Right lobe of liver (tissue), 6 donors: Measurements from ENCODE around the gene POGLUT2. TPM values are rescaled to one million over a fixed set of nuclear protein-coding genes. Genes with fewer than 3 reads are reported as not detected.

ENCODE experiments used
- ATAC-seq, 4 donors: fragments of 200-7000 bp; cut with Tn5 transposase; one replicate each; pipeline ENCODE4 v1.9.1; 2020; ENCODE audit warnings: mild to moderate bottlenecking in 4 of 4, moderate library complexity in 4 of 4
- DNase-seq, 3 donors: peaks; one replicate each; pipeline ENCODE4 v3.0.0-alpha.2; 2020
- H3K27ac ChIP-seq, 3 donors: fragments of 200-600 bp; one replicate each; pipeline ENCODE4 v1.8.0; 2022
- H3K27me3 ChIP-seq, 2 donors: fragments of 200-600 bp; one replicate each; pipeline ENCODE4 v1.8.0; 2022
- H3K36me3 ChIP-seq, 4 donors: fragments of 200-600 bp; sonication (generic) in 1 of 4; one replicate each; pipeline versions ENCODE4 v1.5.1 to v1.8.0; 2017 to 2022; ENCODE audit warnings: control low read depth in 1 of 4
- H3K4me1 ChIP-seq, 4 donors: fragments of 200-600 bp; sonication (generic) in 1 of 4; one replicate each; pipeline versions ENCODE4 v1.5.1 to v1.8.0; 2017 to 2022; ENCODE audit warnings: control low read depth in 1 of 4
- H3K4me3 ChIP-seq, 3 donors: fragments of 200-600 bp; one replicate each; pipeline ENCODE4 v1.8.0; 2022
- H3K9me3 ChIP-seq, 4 donors: fragments of 200-600 bp; sonication (generic) in 1 of 4; one replicate each; pipeline versions ENCODE4 v1.5.1 to v1.8.0; 2017 to 2022; ENCODE audit warnings: control low read depth in 1 of 4
- POLR2A ChIP-seq: fragments of 450-650 bp; IDR thresholded peaks from one replicate; pipeline ENCODE4 v1.6.1; 2017; ENCODE audit warnings: antibody characterized with exemption, mild to moderate bottlenecking
- WGBS: methylation state at CpG from one replicate; pipeline ENCODE4 v1.1.6; 2018; ENCODE audit warnings: low coverage, low lambda C conversion rate; ENCODE audit not compliant: insufficient coverage; ENCODE audit errors: missing lambda C conversion rate; 5-methylcytosine and 5-hydroxymethylcytosine counted together
- intact Hi-C, 2 donors: fragments of 100-400 bp; cut with DNase I; formaldehyde crosslinking; loops; one replicate each; pipeline versions ENCODE4 v1.11.2 to v1.14.1; 2022
- long read RNA-seq: library from polyadenylated mRNA; unstranded; transcript quantifications from one replicate; pipeline ENCODE4 v2.0.0, GENCODE V29; 2019
- total RNA-seq, 6 experiments: library from RNA; depleted of rRNA in 2 of 6; stranded (reverse); fragments of >200 nt in 2 of 6; fragmentation: NEBNext Ultra II Directional in 3 of 6; extraction: Animal tissue kit (Norgen Biotek cat#: 25700) in 3 of 6; gene quantifications; one replicate each; pipeline versions ENCODE4 v1.1.0 to v1.2.4, GENCODE V29; 2016 to 2023
- TF ChIP-seq, protein P1 (sequence below), 4 donors: fragments of 200-600 bp in 3 of 4; fragments of 450-650 bp in 1 of 4; IDR thresholded peaks; one replicate each; pipeline versions ENCODE4 v1.5.1 to v1.8.0; 2016 to 2022; ENCODE audit warnings: antibody characterized with exemption in 4 of 4, mild to moderate bottlenecking in 2 of 4
- donor health status: DM: no; HTN: yes; CAD: no.
- donor health status: DM: no; HTN: no; CAD: no.
- donor health status: DM: no; HTN: no; CAD: no.
- donor health status: DM: no; HTN: yes; CAD: no.
- donor health status: DM: no; HTN: yes; CAD: no.

The POGLUT2 gene
- total RNA-seq: 1 to 10 TPM; 3.8 to 7.7 (median 5.3) TPM
- long read RNA-seq: 0 reads

DNA sequence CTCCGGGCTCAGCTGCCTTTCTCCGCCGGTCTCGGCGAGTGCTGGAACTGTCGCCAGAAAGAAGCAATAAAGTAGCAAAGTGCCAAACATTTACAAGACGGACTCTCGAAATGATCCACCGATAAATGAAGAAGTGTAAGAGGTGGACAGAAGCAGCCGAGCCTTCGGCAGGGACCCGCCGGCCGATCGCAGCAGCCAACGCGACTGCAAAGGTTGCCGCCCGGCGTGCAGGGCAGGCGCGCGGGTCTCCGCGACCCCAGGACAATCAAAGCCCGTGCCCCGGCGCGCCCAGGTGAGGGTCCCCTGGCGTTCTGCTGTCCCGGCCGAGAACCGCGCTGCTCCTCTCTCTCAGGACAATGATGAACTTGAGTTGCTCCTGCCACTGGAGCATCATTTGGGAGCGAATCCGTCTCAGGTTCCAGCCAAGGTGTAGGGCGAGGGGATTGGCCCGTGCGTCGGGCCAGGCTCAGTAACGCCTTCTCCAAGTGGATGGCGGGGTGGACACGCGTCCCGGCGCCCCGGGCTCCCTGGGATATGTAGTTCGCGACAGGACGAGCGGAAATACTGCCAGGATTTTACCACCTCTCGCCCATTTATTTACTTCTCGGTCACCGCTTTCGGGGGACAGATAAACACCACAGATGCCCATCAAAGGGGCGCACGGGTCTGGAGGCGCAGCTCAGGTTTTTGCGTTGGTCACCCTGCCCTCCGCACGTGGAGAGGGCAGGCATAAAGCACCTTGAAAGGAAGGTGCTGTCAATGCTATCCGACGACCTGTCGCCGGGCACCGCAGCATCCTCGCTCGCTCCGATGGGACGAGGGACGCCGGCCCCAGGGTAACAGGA is at the start of gene POGLUT2, which contains the start of gene BIVM:
TSS of gene POGLUT2 (minus strand) at position 396 of the 845 bp plus-strand sequence. CDS start at position 90, 306 bp downstream.
TSS of gene BIVM (plus strand) at position 539 of the 845 bp plus-strand sequence. CDS start 8,149 bp downstream, outside the sequence.
- peak within 1 kb of the TSS; percentile 80 to 88 (median 85) for H3K4me3 ChIP-seq
- no peaks in the 10 kb centered on the region for H3K27me3 ChIP-seq
- peak; percentile 88 to 95 (median 92) for ATAC-seq
- peak; percentile 93 to 96 (median 95) for DNase-seq
- no peaks in the 10 kb centered on the region for H3K9me3 ChIP-seq
- intact Hi-C loops: no loop called here
- H3K4me1 ChIP-seq: peaks cover 0 to 8% (median 2%) of the 10 kb centered on the region in 4 donors
- H3K27ac ChIP-seq: peak within 1 kb of the TSS; percentile 71 to 92 (median 89)
- no peaks in the 10 kb centered on the region for H3K36me3 ChIP-seq
- peak; percentile 69 for TF ChIP-seq POLR2A
- TF ChIP-seq, protein P1, sequence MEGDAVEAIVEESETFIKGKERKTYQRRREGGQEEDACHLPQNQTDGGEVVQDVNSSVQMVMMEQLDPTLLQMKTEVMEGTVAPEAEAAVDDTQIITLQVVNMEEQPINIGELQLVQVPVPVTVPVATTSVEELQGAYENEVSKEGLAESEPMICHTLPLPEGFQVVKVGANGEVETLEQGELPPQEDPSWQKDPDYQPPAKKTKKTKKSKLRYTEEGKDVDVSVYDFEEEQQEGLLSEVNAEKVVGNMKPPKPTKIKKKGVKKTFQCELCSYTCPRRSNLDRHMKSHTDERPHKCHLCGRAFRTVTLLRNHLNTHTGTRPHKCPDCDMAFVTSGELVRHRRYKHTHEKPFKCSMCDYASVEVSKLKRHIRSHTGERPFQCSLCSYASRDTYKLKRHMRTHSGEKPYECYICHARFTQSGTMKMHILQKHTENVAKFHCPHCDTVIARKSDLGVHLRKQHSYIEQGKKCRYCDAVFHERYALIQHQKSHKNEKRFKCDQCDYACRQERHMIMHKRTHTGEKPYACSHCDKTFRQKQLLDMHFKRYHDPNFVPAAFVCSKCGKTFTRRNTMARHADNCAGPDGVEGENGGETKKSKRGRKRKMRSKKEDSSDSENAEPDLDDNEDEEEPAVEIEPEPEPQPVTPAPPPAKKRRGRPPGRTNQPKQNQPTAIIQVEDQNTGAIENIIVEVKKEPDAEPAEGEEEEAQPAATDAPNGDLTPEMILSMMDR (IDR thresholded peaks at IDR 0.05): no peak
- WGBS: 0% methylated on average over 19 of the region's 72 CpGs

GRCh38 chr13:102847272-102848234 is 48.8 kb upstream of the POGLUT2 start:
- no peaks in the 10 kb centered on the region for H3K36me3 ChIP-seq
- no peaks in the 10 kb centered on the region for H3K9me3 ChIP-seq
- no peak for TF ChIP-seq POLR2A
- TF ChIP-seq, protein P1 (IDR thresholded peaks at IDR 0.05): peak; percentile 69 to 76 (median 76)
- peak overlapping the region; percentile 84 to 97 (median 94) for H3K27ac ChIP-seq
- ATAC-seq: peak; percentile 25 to 31 (median 28)
- H3K27me3 ChIP-seq: no peaks in the 10 kb centered on the region
- 8% methylated on average over 12 of the region's 12 CpGs for WGBS
- H3K4me1 ChIP-seq: peaks cover 0 to 20% (median 7%) of the 10 kb centered on the region in 4 donors
- H3K4me3 ChIP-seq: peak overlapping the region; percentile 78 to 93 (median 90)
- DNase-seq: no peak
- intact Hi-C loops: loop anchor here in 1 of 2 donors (10.0 kb wide), 1 partner anchor 263 kb away; no protein-coding TSS in a partner anchor

DNA sequence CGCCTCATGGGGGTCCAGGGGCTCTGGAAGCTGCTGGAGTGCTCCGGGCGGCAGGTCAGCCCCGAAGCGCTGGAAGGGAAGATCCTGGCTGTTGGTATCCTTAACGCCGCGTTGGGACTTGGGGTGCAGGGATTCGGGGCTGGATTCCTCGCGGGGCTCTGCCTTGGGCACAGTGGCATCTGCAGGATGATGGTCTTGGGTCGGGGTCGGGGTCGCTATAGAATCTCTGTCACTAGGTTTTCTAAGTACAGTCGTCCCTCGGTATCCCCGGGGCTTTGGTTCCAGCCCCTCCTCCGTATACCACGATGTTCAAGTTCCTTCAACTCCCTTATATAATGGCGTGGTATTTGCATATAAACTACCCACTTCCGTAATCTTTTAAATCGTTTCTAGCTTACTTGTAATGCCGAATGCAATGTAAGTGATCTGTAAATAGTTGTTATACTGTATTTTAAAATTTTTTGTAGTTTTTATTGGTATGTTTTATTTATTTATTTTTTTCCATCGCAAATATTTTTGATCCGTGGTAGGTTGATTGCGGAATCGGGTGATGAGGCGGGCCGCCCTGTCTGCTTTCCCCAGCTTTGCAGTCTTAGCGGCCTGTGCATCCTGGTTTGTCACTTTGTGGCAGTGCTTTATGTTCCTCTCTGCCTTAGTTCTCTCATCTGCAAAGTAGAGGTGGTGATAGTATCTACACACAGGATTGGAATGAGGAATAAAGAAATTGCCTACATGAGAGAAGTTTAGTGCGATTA is 47.7 kb upstream of the POGLUT2 start:
- no peaks in the 10 kb centered on the region for H3K36me3 ChIP-seq
- peak; percentile 46 to 59 (median 52) for DNase-seq
- 0% methylated on average over 20 of the region's 31 CpGs for WGBS
- TF ChIP-seq, protein P1 (IDR thresholded peaks at IDR 0.05): no peak
- TF ChIP-seq POLR2A: no peak
- no peaks in the 10 kb centered on the region for H3K9me3 ChIP-seq
- peaks cover 0 to 20% (median 7%) of the 10 kb centered on the region in 4 donors for H3K4me1 ChIP-seq
- intact Hi-C loops: loop anchor here in 1 of 2 donors (10.0 kb wide), 1 partner anchor 262 kb away; no protein-coding TSS in a partner anchor
- no peaks in the 10 kb centered on the region for H3K27me3 ChIP-seq
- H3K4me3 ChIP-seq: peak overlapping the region; percentile 78 to 93 (median 90)
- peak overlapping the region; percentile 84 to 97 (median 94) for H3K27ac ChIP-seq
- peak; percentile 38 to 50 (median 46) for ATAC-seq
